Heart right ventricle (tissue), 16 donors: ENCODE results near the gene ULBP2. TPM values are rescaled to one million over a fixed set of nuclear protein-coding genes. Genes with fewer than 3 reads are reported as not detected.
"Not testable (repeated sequence)": the region's sequence is repeated elsewhere in the genome, so short reads cannot be mapped to it uniquely, and the experiment has no call there.

Experiments
- ATAC-seq, 8 donors: fragments of 200-7000 bp; cut with Tn5 transposase; one replicate each; pipeline ENCODE4 v1.9.1; 2020; ENCODE audit warnings: mild to moderate bottlenecking in 8 of 8, moderate library complexity in 8 of 8, moderate number of reproducible peaks in 1 of 8
- DNase-seq, 2 donors: peaks; one replicate each; pipeline ENCODE4 v3.0.0-alpha.2; 2020
- H3K27ac ChIP-seq, 10 donors: fragments of 200-600 bp; sonication (generic) in 2 of 10; one replicate each; pipeline versions ENCODE4 v1.5.0 to v1.8.0; 2020 to 2022; ENCODE audit warnings: mild to moderate bottlenecking in 3 of 10
- H3K27me3 ChIP-seq, 7 donors: fragments of 200-600 bp; one replicate each; pipeline ENCODE4 v1.8.0; 2021 to 2022; ENCODE audit warnings: mild to moderate bottlenecking in 2 of 7
- H3K36me3 ChIP-seq, 9 donors: fragments of 200-600 bp; sonication (generic) in 1 of 9; one replicate each; pipeline versions ENCODE4 v1.5.0 to v1.8.0; 2020 to 2022; ENCODE audit warnings: mild to moderate bottlenecking in 2 of 9
- H3K4me1 ChIP-seq, 9 donors: fragments of 200-600 bp; sonication (generic) in 1 of 9; one replicate each; pipeline versions ENCODE4 v1.5.0 to v1.8.0; 2020 to 2022; ENCODE audit warnings: mild to moderate bottlenecking in 4 of 9
- H3K4me3 ChIP-seq, 10 donors: fragments of 200-600 bp; sonication (generic) in 2 of 10; one replicate each; pipeline versions ENCODE4 v1.5.0 to v1.8.0; 2020 to 2022; ENCODE audit warnings: mild to moderate bottlenecking in 7 of 10, moderate library complexity in 2 of 10
- H3K9me3 ChIP-seq, 11 donors: fragments of 200-600 bp in 10 of 11; sonication (generic) in 2 of 11; one replicate each; pipeline versions ENCODE4 v1.5.0 to v1.8.0; 2013 to 2022; ENCODE audit warnings: mild to moderate bottlenecking in 2 of 11, control low read depth in 1 of 11, moderate library complexity in 1 of 11
- CTCF ChIP-seq, 9 donors: fragments of 200-600 bp; sonication (generic) in 2 of 9; IDR thresholded peaks; one replicate each; pipeline versions ENCODE4 v1.5.0 to v1.8.0; 2021 to 2022; ENCODE audit warnings: antibody characterized with exemption in 9 of 9, mild to moderate bottlenecking in 5 of 9, moderate library complexity in 1 of 9
- WGBS, 2 donors: extraction: QIAGEN DNeasy Blood & Tissue Kit; methylation state at CpG; one replicate each; pipeline ENCODE4 v1.1.7; 2013; ENCODE audit warnings: inconsistent platforms in 1 of 2; 5-methylcytosine and 5-hydroxymethylcytosine counted together
- intact Hi-C, 10 donors: fragments of 100-400 bp; cut with DNase I; formaldehyde crosslinking; loops; one replicate each; pipeline versions ENCODE4 v1.11.1 to v1.14.2; 2022
- polyA plus RNA-seq, 2 donors: library from polyadenylated mRNA; stranded (reverse); fragments of 200-250 nt; gene quantifications; one replicate each; pipeline ENCODE4 v1.2.3, GENCODE V29; 2013
- total RNA-seq, 10 donors: library from RNA; stranded (reverse); fragmentation: NEBNext Ultra II Directional in 3 of 10; extraction: Animal tissue kit (Norgen Biotek cat#: 25700) in 3 of 10; gene quantifications; one replicate each; pipeline versions ENCODE4 v1.2.1 to v1.2.4, GENCODE V29; 2021 to 2023
- donor health status: Arrhythmogenic right ventricular cardiomyopathy.
- donor health status: ischemic (EF 13 %, LVEDD 7.1; RV severe dilation, severe dysfunction).
- donor health status: healthy with polysubstance abuse.
- donor health status: DM: no; HTN: yes; CAD: no.
- donor health status: DM: no; HTN: no; CAD: no.
- donor health status: ischemic (EF 25% LVEDD 6.9; RV normal size, moderate dysfunction).
- donor health status: ischemic (EF 25% LVEDD 5.7; RV mildly dilated, moderate dysfunction).
- donor health status: healthy.
- donor health status: DM: yes; HTN: yes; CAD: no.
- donor health status: Ischemic cardiomyopathy.
- donor health status: ischemic (EF 35%, LVEDD 5.7; RV mildly dilated, moderate dysfunction).
- donor health status: nonischemic (EF 11% LVEDD 7.7; RV severe dilation, severe dysfunction).
- donor health status: DM: yes; HTN: yes; CAD: no.
- donor health status: PGD.
- donor health status: ischemic (EF 29% LVEDD 5.4; RV normal size, mild dysfunction).
- donor health status: nonischemic (EF 23%, LVEDD 6.1; RV moderate dilation, normal function).

ULBP2 gene
- total and polyA plus RNA-seq, 12 donors, result 0.46 to 2.7 (median 1.1) TPM; not detected in 1

- Histone ChIP-seq H3K36me3 (no peaks in the 10 kb centered on the region), H3K9me3 (no peaks in the 10 kb centered on the region), H3K4me1 (peaks cover 0 to 29% (median 25%) of the 10 kb centered on the region in 9 donors), H3K27me3 (peaks cover 19 to 97% (median 76%) of the 10 kb centered on the region in 7 donors), H3K27ac (no peak overlapping the region), H3K4me3 (peak overlapping the region; percentile 22 to 63 (median 54))
- 1 to 2% methylated on average over 100 to 103 of the region's 103 CpGs for WGBS, 2 donors
- ATAC-seq, result peak in 3 of 8 donors; percentile 10 to 21 (median 18)
- DNase-seq, result no peak
- no peak for TF ChIP-seq CTCF (IDR thresholded peaks at IDR 0.05)
- intact Hi-C loops, result no loop called here
Observed at GRCh38 chr6:149964308-149965193, 22.7 kb downstream of the ULBP2 start.

- peaks cover 0 to 29% (median 25%) of the 10 kb centered on the region in 9 donors for H3K4me1 ChIP-seq
- no peak for TF ChIP-seq CTCF (IDR thresholded peaks at IDR 0.05)
- no peaks in the 10 kb centered on the region for H3K36me3 ChIP-seq
- ATAC-seq (peak in 4 of 8 donors; percentile 26 to 48 (median 36)), DNase-seq (no peak)
- peak overlapping the region; percentile 22 to 63 (median 54) for H3K4me3 ChIP-seq
- peaks cover 19 to 97% (median 80%) of the 10 kb centered on the region in 7 donors for H3K27me3 ChIP-seq
- WGBS, 2 donors, result 13 to 14% methylated on average over 26 to 38 of the region's 38 CpGs
- no peaks in the 10 kb centered on the region for H3K9me3 ChIP-seq
- intact Hi-C loops, result no loop called here
- no peak overlapping the region for H3K27ac ChIP-seq
Observed at GRCh38 chr6:149965194-149966020, 23.6 kb downstream of the ULBP2 start.

GRCh38 chr6:149966319-149966718 is 24.5 kb downstream of the ULBP2 start:
- peaks cover 19 to 89% (median 76%) of the 10 kb centered on the region in 7 donors for H3K27me3 ChIP-seq
- H3K27ac ChIP-seq, intact Hi-C loops, H3K9me3 ChIP-seq, DNase-seq, H3K4me3 ChIP-seq, H3K36me3 ChIP-seq, ATAC-seq: not testable (repeated sequence)
- H3K4me1 ChIP-seq, result peaks cover 0 to 29% (median 25%) of the 10 kb centered on the region in 9 donors
- 88% methylated on average over 2 of the region's 2 CpGs for WGBS, 2 donors

GRCh38 chr6:149967591-149967990 is 25.8 kb downstream of the ULBP2 start:
- no peak overlapping the region for H3K27ac ChIP-seq
- peaks cover 19 to 88% (median 67%) of the 10 kb centered on the region in 7 donors for H3K27me3 ChIP-seq
- peaks cover 0 to 29% (median 25%) of the 10 kb centered on the region in 9 donors for H3K4me1 ChIP-seq
- no peak for TF ChIP-seq CTCF (IDR thresholded peaks at IDR 0.05)
- H3K4me3 ChIP-seq, result no peak overlapping the region
- no peaks in the 10 kb centered on the region for H3K9me3 ChIP-seq
- H3K36me3 ChIP-seq, result no peaks in the 10 kb centered on the region
- ATAC-seq (no peak), DNase-seq (no peak)
- WGBS, 2 donors, result 80 to 92% methylated on average over 4 of the region's 4 CpGs
- intact Hi-C loops, result no loop called here

- H3K9me3 ChIP-seq, H3K36me3 ChIP-seq, ATAC-seq, H3K4me3 ChIP-seq, DNase-seq, H3K27ac ChIP-seq, intact Hi-C loops: not testable (repeated sequence)
- 66 to 72% methylated on average over 2 of the region's 2 CpGs for WGBS, 2 donors
- Histone ChIP-seq H3K4me1 (peaks cover 0 to 26% (median 24%) of the 10 kb centered on the region in 9 donors), H3K27me3 (peaks cover 19 to 85% (median 63%) of the 10 kb centered on the region in 7 donors)
Observed at GRCh38 chr6:149967999-149968398, 26.2 kb downstream of the ULBP2 start.

GRCh38 chr6:149968909-149969308 is 27.1 kb downstream of the ULBP2 start:
- Histone ChIP-seq H3K4me1 (peaks cover 0 to 17% (median 16%) of the 10 kb centered on the region in 9 donors), H3K27me3 (peaks cover 17 to 85% (median 54%) of the 10 kb centered on the region in 7 donors)
- intact Hi-C loops, H3K27ac ChIP-seq, H3K4me3 ChIP-seq, H3K9me3 ChIP-seq, H3K36me3 ChIP-seq, DNase-seq, ATAC-seq: not testable (repeated sequence)
- 69 to 73% methylated on average over 2 of the region's 2 CpGs for WGBS, 2 donors
